ENCODE results near the gene SAFB. TPM values are rescaled to one million over a fixed set of nuclear protein-coding genes. Genes with fewer than 3 reads are reported as not detected.

The SAFB gene
- polyA plus RNA-seq, 1 donor from 2014 or later, result 89.8 TPM

DNA sequence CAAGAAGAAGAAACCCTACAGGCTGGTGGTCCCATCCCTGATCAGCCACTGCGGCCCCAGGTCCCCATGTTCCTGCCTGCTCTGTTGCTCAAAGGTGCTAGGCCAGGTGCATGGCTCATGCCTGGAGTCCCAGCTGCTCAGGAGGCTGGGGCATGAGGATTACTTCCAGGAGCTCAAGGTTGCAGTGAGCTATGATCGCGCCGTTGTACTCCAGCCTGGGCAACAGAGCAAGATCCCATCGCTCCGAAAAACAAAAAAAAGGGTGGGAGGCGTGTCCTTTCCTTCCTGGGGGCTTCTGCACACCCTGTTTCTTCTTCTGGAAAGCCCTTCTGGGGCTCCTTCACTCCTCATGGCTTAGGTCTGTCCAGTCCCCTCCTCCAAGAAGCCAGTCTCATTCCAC lies 43.2 kb upstream of the SAFB start:
- Histone ChIP-seq H3K79me2 (replicated peaks; ENCODE audit: insufficient read depth, low read length) (no peaks in the 10 kb centered on the region), H3K4me3 (ENCODE audit: low read length) (no peak overlapping the region), H3F3A (ENCODE audit: insufficient read depth, low read length, poor library complexity, severe bottlenecking) (no peaks in the 10 kb centered on the region), H3K27ac (ENCODE audit: low read length) (no peak overlapping the region), H3K9me3 (ENCODE audit: low read length) (no peaks in the 10 kb centered on the region), H3K4me2 (ENCODE audit: low read length) (no peak overlapping the region), H2AFZ (ENCODE audit: low read depth, low read length) (no peak overlapping the region), H4K20me1 (ENCODE audit: insufficient read depth) (no peaks in the 10 kb centered on the region), H3K36me3 (ENCODE audit: insufficient read depth, low read length) (no peaks in the 10 kb centered on the region), H3K9ac (ENCODE audit: low read length) (no peak overlapping the region), H3K9me2 (ENCODE audit: insufficient read depth, low read length) (no peaks in the 10 kb centered on the region), H3K27me3 (ENCODE audit: insufficient read depth, low read depth, low read length) (no peaks in the 10 kb centered on the region)
- TF ChIP-seq, protein P1, sequence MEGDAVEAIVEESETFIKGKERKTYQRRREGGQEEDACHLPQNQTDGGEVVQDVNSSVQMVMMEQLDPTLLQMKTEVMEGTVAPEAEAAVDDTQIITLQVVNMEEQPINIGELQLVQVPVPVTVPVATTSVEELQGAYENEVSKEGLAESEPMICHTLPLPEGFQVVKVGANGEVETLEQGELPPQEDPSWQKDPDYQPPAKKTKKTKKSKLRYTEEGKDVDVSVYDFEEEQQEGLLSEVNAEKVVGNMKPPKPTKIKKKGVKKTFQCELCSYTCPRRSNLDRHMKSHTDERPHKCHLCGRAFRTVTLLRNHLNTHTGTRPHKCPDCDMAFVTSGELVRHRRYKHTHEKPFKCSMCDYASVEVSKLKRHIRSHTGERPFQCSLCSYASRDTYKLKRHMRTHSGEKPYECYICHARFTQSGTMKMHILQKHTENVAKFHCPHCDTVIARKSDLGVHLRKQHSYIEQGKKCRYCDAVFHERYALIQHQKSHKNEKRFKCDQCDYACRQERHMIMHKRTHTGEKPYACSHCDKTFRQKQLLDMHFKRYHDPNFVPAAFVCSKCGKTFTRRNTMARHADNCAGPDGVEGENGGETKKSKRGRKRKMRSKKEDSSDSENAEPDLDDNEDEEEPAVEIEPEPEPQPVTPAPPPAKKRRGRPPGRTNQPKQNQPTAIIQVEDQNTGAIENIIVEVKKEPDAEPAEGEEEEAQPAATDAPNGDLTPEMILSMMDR (IDR thresholded peaks at IDR 0.05; ENCODE audit: poor library complexity, severe bottlenecking), result no peak
- TF ChIP-seq EP300 (conservative IDR thresholded peaks at IDR 0.05; ENCODE audit: poor library complexity, severe bottlenecking), result no peak
- TF ChIP-seq RAD21 (conservative IDR thresholded peaks at IDR 0.05), result no peak
- no peak for TF ChIP-seq MXI1 (conservative IDR thresholded peaks at IDR 0.05; ENCODE audit: poor library complexity, severe bottlenecking)
- TF ChIP-seq, protein P2, sequence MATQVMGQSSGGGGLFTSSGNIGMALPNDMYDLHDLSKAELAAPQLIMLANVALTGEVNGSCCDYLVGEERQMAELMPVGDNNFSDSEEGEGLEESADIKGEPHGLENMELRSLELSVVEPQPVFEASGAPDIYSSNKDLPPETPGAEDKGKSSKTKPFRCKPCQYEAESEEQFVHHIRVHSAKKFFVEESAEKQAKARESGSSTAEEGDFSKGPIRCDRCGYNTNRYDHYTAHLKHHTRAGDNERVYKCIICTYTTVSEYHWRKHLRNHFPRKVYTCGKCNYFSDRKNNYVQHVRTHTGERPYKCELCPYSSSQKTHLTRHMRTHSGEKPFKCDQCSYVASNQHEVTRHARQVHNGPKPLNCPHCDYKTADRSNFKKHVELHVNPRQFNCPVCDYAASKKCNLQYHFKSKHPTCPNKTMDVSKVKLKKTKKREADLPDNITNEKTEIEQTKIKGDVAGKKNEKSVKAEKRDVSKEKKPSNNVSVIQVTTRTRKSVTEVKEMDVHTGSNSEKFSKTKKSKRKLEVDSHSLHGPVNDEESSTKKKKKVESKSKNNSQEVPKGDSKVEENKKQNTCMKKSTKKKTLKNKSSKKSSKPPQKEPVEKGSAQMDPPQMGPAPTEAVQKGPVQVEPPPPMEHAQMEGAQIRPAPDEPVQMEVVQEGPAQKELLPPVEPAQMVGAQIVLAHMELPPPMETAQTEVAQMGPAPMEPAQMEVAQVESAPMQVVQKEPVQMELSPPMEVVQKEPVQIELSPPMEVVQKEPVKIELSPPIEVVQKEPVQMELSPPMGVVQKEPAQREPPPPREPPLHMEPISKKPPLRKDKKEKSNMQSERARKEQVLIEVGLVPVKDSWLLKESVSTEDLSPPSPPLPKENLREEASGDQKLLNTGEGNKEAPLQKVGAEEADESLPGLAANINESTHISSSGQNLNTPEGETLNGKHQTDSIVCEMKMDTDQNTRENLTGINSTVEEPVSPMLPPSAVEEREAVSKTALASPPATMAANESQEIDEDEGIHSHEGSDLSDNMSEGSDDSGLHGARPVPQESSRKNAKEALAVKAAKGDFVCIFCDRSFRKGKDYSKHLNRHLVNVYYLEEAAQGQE (IDR thresholded peaks at IDR 0.05; ENCODE audit: borderline replicate concordance), result no peak

DNA sequence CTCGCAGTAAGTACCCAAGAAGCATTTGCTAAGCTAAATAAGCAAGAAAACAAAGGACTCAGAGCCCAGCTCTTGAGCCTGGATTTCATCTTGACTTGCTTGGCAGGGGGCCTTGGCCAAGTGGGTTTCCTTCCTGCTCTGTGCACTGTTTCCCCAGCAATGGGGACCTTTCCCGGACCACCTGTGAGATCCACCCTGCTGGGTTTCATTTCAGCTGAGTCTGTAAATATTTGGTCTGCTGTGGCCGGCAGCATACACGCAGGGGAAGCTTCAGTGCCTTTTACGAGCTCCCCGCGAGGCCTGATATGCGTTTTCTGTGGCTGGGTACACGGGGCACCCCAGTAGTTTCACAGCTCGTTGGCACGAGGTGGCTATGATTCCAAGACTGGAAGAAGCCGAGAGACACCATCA lies 42.7 kb upstream of the SAFB start:
- Histone ChIP-seq H3K79me2 (replicated peaks; ENCODE audit: insufficient read depth, low read length) (no peaks in the 10 kb centered on the region), H3K9me3 (ENCODE audit: low read length) (no peaks in the 10 kb centered on the region), H2AFZ (ENCODE audit: low read depth, low read length) (no peak overlapping the region), H3K9me2 (ENCODE audit: insufficient read depth, low read length) (no peaks in the 10 kb centered on the region), H3K27ac (ENCODE audit: low read length) (no peak overlapping the region), H3K36me3 (ENCODE audit: insufficient read depth, low read length) (no peaks in the 10 kb centered on the region), H3K9ac (ENCODE audit: low read length) (no peak overlapping the region), H3K4me2 (ENCODE audit: low read length) (no peak overlapping the region), H3K4me3 (ENCODE audit: low read length) (no peak overlapping the region), H3K27me3 (ENCODE audit: insufficient read depth, low read depth, low read length) (no peaks in the 10 kb centered on the region), H4K20me1 (ENCODE audit: insufficient read depth) (no peaks in the 10 kb centered on the region), H3F3A (ENCODE audit: insufficient read depth, low read length, poor library complexity, severe bottlenecking) (no peaks in the 10 kb centered on the region)
- TF ChIP-seq EP300 (conservative IDR thresholded peaks at IDR 0.05; ENCODE audit: poor library complexity, severe bottlenecking), result no peak
- no peak for TF ChIP-seq POLR2AphosphoS5 (IDR thresholded peaks at IDR 0.05)
- TF ChIP-seq, protein P2 (IDR thresholded peaks at IDR 0.05; ENCODE audit: borderline replicate concordance), result no peak
- TF ChIP-seq TAF1 (IDR thresholded peaks at IDR 0.05; ENCODE audit: low read depth), result no peak
- no peak for TF ChIP-seq MXI1 (conservative IDR thresholded peaks at IDR 0.05; ENCODE audit: poor library complexity, severe bottlenecking)
- TF ChIP-seq RAD21 (conservative IDR thresholded peaks at IDR 0.05), result no peak
- TF ChIP-seq, protein P1 (IDR thresholded peaks at IDR 0.05; ENCODE audit: poor library complexity, severe bottlenecking), result no peak
- no peak for TF ChIP-seq EZH2 (IDR thresholded peaks at IDR 0.05; ENCODE audit: borderline replicate concordance, insufficient read depth, low read length, poor library complexity, severe bottlenecking)
- TF ChIP-seq SMC3 (conservative IDR thresholded peaks at IDR 0.05; ENCODE audit: poor library complexity), result no peak
